ENCODE results near the gene TRRAP.
"Not testable (repeated sequence)": the region's sequence is repeated elsewhere in the genome, so short reads cannot be mapped to it uniquely, and the experiment has no call there.

Gene TRRAP
- 173 to 245 (median 232) reads per million in 4 donors for total RNA-seq

DNA sequence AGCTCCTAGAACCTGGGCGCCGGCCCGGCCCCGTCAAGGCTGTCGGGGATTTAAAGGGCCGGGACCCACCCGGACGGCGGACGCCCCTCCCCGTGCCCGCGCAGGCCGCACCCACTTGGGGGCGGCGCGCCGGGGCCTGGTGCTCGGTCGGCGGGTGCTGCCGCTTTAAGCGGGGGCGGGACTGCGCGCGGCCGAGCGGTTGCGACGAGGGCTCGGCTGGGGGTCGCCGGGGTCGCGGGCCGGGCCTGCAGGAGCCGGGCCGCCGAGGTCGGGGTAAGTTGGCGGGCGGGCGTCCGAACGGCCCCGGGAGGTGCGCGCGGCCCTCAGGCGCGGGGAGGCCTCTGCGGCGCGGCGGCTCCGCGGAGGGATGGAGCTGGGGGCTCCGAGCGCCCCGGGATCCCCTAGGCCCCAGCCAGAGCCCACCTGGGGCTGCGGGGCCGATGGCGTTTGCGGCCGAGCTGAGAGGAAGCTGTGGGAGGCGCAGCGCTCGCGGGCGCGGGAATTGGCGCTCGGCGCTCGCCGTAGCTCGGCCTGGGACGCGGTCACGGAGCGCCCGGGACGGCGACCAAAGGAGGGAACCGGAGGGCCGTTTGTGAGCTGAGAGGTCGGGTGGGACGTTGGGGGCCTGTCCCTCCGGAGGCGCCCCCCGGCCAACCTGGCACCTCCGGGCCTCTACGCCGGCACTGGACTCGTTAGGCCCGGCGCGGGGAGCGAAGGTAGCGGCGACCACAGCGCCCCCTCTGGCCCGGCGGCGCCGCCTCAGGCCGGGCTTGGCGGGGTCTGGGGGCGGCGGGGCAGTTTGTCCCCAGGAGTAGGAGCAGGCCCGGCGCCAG, at the start of gene TRRAP:
TRRAP (plus strand) TSS at position 168 of the 833 bp plus-strand sequence. CDS start 2,619 bp downstream, outside the sequence.
- DNase-seq: peak; percentile 44 to 77 (median 65)

DNA sequence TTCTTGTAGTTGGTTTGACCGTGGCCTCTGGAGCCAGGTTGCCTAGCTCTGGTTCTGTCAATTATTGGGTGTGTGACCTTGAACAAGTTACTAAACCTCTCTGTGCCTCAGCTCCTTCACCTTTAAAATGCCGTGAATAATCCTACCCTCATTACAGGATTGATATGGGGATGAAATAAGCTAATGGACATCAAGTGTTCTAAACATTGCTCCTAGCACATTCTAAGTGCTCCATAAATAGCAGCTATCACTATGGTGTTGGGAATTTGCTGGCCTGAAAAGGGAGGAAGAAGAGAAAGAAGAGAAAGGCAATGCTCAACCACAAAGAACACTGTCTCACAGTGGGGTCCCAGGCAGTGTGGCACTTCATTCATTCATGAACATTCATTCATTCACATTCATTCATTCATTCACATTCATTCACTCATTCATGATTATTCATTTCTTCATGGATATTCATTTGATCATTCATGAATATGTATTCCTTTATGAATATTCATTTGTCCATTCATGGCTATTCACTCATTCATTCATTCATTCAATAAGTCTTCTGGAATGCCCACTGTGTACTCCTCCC, 47.3 kb upstream of the TRRAP start:
- no peak for DNase-seq

DNA sequence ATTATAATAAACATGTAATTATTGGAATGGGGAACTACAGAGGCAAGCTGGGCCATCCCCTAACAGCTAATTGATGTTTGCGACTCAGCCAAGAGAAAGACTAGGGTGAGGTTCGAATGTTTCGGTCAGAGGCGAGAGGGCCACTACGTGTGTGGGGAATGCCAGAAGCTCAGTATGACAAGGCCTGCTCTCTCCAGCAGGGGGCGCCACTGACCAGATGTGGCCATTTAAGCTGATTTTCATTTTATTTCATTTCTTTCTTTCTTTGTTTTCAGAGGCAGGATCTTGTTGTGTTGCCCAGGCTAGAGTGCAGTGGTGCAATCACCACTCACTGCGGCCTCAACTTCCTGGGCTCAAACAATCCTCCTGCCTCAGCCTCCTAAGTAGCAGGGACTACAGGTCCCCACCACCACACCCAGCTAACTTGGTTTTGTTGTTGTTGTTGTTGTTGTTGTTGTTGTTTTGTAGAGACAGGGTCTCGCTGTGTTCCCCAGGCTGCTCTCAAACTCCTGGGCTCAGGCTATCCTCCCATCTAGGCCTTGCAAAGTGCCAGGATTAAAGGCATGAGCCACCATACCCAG, 46.6 kb upstream of the TRRAP start:
- peak in 3 of 5 donors; percentile 14 to 31 (median 20) for DNase-seq

DNA sequence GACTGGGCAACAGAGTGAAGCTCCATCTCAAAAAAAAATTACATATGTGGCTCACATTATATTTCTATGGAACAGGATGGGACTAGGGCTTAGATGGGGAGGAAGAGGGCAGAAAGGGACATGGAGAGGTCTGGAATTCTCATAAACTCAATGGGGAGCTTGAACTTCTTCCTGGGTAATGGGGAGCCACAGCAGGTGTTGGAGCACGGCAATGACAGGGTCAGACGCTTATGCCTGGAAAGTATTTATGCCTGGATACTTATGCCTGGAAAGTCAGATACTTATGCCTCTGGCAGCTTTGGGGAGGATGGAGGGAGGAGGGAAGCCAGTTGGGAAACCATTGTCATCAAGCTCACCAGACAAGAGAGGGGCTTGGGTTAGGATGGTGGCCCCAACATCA, 45.3 kb upstream of the TRRAP start:
- no peak for DNase-seq

DNA sequence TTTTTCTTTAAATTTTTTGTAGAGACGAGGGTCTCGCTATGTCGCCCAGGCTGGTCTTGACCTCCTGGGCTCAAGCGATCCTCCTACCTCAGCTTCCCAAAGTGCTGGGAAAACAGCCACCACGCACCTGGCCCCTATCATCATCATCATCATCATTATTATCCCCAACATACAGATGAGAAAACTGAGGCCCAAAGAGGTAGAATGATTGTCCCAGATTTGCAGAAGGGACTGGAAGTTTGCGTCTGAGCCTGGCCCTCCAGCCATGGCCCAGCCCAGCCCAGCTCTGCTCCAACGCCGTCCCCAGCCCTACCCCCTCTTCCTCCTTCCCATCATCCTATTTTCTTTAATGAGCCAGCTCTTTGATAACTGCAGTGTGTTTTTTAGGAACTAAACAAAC, 43.4 kb upstream of the TRRAP start:
- DNase-seq: no peak

DNA sequence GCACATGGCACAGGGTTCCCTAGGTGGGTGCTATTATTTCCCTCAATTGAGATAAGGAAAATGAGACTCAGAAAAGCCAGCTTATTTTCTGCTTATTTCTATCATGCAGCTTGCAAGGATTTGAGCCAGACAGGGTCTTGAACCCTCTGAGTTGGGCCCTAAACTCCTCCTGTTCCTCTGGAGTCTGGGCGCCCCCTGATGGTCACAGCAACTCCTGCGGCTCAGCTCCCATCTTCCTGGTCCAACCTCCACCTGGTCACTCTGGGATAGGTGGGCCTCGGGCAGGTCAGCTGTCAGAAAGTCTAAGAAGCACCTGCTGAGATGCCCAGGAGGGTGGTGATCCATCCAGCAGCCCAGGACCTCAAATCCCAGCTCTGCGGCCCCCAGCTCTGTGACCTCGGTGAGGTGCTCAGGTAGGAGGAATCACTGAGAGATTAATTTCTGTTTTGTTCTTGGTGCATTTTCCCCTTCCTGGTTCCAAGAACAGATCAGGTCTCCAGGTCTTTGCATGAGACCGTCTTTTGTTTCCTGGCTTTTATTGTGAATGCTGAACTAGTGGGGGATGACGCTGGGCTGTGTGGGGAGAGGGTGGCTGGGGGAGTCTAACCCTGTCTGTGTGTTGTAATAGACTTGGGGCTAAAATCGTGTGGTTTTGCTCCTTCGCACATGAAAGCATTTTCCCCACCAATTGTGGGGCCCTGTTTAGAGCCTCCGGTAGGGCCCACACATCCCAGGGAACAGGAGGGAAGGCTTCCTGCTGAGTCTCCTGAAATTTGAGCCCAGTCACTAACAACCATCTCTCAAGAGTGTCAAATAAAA, 41.3 kb upstream of the TRRAP start:
- no peak for DNase-seq

DNA sequence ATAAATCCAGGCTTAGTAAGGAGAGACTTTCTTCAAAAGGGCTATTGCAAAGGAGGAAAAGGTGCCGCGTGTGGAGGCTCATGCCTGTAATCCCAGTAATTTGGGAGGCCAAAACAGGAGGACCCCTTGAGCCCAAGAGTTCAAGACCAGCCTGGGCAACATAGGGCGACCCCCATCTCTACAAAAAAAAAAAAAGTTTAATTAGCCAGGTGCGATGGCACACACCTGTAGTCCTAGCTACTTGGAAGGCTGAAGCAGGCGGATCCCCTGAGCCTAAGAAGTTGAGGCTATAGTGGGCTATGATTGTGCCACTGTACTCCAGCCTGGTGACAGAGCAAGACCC, 40.7 kb upstream of the TRRAP start:
- DNase-seq: no peak

DNA sequence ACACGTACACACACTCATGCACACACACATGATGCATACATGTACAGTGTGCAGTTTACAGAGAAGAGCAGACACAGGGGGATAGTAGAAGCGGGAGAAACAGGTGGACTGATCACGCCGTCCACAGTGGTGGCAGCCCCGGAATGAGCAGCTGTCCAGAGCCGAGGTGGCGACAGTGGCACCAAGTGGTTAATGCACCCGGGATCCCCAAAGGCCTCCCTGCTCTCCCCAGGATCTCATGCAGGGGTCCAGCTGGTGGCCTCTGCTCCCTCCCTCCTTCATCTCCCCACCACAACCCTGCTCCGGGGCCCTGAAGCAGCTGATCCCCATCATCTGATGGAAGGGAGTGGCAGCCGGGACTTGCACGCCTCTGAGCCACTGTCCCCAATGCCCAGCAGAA, 38.2 kb upstream of the TRRAP start:
- no peak for DNase-seq

DNA sequence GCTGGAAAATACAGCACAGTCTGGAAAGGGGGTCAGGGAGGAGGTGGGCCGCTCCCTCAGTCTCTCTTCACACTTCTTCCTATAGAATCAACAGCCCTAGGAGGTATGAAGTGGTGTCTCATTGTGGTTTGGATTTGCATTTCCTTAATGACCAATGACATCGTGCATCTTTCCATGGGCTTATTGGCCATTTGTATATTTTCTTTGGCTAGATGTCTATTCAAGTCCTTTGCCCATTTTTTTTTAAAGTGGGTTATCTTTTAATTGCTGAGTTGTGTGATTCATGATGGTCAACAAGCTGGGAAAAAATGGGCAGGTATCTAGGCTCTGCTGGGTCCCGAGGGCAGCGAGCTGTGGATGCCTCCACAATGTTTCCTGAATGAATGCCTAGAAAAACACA, 37.6 kb upstream of the TRRAP start:
- DNase-seq: no peak

DNA sequence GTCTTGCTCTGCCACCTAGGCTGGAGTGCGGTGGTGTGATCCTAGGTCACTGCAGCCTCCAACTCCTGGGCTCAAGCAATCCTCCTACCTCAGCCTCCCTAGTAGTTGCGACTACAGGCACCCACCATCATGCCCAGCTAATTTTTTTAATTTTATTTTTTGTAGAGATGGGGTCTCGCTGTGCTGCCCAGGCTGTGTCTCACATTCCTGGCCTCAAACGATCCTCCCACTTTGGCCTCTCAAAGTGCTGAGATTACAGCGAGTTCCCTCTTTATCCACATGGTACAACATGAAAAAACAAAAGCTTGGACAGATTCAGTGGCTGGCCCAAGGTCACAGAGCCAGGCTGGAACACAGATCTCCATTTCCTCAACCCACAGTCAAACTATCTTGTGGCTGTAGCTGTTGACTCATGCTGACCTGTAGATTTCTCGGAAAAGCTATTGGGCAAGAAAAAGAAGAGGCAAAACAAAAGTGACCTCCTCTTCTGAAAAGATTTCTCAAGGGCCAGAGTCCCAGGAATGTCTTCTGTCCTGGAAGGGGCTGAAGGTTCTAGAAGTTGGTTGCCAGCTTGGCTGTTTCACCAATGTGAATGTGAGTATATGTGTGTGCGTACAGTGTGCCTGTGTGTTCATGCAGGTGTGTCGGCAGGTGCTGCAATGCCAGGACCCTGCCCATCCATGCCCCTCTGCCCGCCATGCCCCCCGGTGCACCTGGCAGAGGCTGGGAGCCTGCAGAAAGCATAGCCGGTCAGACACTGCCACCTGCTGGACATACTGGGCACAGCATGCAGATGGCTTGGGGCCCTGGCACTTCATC, 36.9 kb upstream of the TRRAP start:
- DNase-seq: peak; percentile 20 to 56 (median 48)

DNA sequence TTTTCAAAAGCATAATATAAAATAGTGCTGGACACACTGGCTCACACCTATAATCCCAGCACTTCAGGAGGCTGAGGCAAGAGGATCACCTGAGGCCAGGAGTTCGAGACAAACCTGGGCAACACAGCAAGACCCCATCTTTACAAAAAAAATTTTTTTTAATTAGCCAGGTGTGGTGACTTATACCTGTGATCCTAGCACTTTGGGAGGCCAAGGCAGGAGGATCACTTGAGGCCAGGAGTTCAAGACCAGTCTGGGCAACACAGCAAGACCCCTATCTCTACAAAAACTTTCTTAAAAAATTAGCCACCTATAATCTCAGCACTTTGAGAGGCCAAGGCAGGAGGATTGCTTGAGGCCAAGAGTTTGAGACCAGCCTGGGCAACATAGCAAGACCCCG, 35.8 kb upstream of the TRRAP start:
- not testable (repeated sequence) for DNase-seq

DNA sequence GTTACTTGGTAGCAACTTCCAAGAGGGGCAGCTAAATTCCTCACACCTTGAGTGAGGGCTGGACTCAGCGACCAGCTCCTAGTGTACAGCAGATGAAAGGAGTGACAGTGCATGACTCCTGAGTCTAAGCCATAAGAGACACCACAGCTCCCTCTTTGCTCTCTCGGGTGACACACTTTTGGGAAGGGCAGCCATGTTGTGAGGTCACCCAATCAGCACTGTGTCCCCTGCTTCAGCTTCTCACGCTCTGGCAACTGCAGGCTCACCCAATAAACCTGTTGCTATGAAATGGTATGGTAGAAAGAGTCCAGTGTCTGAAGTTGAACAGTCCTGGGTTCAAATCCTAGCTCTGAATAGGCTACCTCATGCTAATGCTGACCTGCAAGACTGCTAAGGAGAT, 29.4 kb upstream of the TRRAP start:
- DNase-seq: no peak

DNA sequence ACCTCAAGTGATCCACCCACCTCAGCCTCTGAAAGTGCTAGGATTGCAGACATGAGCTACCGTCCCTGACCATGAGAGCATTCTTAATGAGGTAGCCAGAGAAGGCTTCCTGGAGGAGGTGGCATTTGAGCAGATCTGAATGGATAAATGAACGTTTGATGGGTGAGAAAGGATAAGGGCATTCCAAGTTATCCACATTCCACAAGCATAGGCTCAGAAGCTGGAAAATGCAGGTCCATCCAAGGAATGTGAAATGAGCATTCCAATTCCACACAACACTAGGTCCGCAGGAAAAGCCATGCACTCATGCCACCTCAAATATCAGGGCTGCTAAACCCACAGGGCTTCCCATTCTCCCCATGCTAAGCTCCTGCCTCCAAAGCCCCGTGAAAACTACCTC, 25.5 kb upstream of the TRRAP start:
- no peak for DNase-seq

DNA sequence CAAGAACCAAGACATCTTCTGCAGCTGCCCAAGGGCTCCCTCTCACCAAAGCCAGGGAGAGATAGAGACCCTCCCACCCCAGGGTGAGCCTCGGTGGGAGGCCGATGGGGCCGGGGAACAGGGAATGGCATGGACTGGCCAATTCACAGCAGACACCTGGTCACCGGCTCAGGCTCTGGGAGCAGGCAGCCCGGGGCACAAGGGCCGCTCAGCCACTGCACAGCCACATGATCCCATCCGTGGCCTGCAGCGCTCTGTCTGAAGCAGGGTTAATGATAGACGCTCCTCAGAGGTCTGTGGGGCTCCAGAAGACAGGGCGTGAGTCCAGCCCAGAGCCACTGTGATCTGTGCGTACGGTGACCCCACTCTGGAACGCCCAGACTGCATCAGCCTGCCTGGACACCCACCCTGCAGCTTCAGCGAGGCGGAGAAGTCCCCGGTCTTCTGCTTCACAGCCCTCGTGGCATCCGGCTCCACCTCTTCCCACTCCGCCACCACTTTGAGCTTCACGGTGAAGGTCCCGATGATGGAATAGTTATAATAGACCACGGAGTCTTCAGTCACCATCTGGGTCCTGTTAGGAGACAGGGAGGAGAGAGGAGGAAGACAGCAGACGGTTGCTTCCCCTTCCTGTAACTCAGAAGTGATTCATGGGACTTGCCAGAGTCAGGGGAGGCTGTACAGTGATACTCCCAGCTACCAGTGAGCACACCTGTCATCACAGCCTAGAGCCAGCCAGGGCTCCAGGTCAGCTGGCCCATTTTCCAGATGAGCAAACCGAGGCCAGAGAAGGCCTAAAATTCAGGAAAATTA, 22.5 kb upstream of the TRRAP start:
- no peak for DNase-seq

DNA sequence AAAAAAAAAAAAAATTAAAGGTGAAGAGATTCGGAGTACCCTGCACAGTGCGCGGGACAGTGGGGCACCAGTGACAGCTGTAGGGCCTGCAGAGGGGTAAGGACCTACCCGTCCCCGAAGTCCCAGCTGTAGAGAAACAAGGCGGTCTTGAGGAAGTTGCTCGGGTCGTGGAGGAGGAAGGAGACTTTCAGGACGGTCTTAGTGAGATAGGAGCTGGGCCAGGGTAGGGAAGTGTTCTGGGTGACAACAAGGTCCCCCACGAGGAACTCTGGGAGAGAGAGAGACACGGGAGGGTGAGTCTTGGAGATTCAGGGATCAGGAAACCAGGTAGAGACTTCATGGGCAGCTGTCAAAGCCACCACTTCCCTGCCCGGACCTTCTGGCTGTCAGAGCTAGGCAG, 18.3 kb upstream of the TRRAP start:
- no peak for DNase-seq

DNA sequence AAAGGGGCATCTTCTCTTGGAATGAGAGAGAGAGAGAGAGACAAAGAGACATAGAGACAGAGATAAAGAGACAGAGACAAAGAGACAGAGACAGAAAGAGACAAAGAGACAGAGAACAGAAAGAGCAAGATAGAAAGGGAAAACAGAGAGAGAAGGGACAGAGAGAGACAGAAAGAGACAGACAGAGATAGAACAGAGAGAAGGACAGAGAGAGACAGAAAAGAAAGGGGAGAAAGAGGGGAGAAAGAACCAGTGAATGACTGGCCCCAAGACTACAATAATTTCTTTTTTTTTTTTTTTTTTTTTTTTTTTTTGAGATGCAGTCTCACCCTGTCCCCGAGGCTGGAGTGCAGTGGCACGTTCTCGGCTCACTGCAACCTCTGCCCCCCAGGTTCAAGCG, 16.1 kb upstream of the TRRAP start:
- DNase-seq: no peak

DNA sequence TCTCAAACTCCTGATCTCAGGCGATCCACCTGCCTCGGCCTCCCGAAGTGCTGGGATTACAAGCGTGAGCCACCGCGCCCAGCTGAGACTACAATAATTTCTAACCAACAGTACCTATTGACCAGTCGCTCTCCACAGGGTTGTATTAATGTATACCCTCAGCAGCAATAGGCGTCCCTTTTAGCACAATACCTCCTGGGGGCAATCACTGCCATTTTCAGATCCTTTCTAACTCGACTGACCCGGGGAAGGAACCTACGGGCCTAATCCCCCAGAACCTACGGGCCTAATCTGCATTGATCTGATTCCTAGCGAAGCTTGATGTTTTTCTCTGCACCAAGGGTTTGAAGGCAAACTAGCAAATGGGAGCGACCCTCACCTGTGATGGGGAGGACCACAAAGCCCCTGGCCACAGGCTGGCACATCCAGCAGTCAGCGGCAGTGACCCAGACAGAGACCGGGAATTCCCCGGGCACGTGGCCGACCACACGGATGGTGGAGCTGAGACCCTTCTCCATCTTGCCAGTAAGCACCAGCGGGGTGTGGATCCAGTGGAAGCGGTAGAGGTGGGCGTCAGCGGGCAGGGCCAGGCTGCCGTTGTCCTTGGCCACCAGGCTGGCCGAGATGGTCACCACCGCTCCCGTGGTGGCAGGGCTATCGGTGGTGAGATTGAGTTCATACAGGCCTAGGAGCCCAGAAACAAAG, 15.5 kb upstream of the TRRAP start:
- DNase-seq: no peak

DNA sequence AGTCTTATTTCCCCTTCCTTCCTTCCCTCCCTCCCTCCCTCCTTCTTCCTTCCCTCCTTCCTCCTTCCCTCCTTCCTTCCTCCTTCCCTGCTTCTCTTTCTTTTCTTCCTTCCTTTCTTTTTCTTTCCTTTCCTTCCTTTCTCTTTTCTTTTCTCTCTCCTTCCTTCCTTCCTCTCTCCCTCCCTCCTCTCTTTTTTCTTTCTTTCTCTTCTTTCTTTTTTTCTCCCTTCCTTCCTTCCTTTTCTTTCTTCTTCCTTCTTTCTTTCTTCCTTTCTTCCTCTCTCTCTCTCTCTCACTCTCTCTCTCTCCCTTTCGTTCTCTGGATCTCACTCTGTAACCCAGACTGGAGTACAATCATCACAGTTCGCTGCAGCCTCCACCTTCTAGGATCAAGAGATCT, 14.7 kb upstream of the TRRAP start:
- DNase-seq: no peak

DNA sequence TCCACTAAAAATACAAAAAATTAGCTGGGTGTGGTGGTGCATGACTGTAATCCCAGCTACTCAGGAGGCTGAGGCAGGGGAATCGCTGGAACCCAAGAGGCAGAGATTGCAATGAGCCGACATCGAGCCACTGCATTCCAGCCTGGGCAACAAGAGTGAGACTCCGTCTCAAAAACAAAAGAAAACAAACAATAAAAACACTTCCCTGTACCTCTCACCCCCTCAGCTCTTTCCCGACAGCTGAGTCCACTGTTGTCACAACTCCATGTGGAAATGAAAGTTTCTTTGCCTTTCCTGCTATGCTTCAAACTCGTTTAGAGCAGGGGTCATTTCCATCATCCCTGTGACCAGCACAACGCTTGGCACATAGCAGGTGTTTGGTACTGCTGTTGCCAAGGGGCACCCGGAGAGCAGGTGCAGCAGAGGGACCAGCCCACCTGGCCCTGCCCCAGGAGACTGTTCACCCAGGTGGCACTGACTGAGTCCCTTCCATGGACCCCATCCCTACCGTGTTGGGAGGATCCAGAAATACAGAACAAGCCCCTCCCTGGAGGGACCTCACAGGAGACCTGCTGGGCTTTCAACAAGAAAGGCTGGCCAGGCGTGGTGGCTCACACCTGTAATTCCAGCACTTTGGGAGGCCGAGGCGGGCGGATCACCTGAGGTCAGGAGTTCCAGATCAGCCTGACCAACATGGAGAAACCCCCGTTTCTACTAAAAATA, 13.4 kb upstream of the TRRAP start:
- DNase-seq: no peak

DNA sequence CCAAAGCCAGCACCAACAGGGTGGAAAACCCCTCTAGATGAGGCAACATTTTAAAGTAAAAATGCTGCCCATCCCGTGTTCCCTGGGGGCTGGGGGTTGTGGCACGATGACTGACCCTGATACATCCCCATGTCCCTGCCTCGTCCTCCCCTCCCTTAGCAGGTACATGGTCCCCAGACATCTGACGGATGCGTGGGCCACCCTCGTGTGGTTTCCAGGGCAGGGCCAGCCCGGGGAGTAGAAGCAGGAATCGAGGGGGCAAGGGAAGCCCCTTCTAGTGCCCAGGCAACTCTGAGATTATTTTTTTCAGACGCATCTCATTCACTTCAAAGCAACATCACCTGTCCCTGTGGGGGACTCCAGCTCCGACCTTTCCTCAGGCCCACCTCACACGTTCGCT, 12.0 kb upstream of the TRRAP start:
- DNase-seq: no peak

Data from T-helper 1 cell (primary cell).